ENCODE measurements around the gene EHBP1L1.
A peak's percentile ranks its signal among the peaks of the same experiment; 100 is the strongest.

EHBP1L1 gene

GRCh38 chr11:65575568-65576231 is at the start of gene EHBP1L1:
EHBP1L1 (plus strand) TSS chr11:65576053; CDS start chr11:65576303, 250 bp downstream.
- no peak for DNase-seq

- no peak for DNase-seq
Observed at GRCh38 chr11:65526744-65527143, 49.1 kb upstream of the EHBP1L1 start.

- DNase-seq: no peak
Observed at GRCh38 chr11:65528819-65529350, 47.0 kb upstream of the EHBP1L1 start.

- no peak for DNase-seq
Observed at GRCh38 chr11:65529475-65530156, 46.2 kb upstream of the EHBP1L1 start.

- no peak for DNase-seq
Observed at GRCh38 chr11:65530157-65530496, 45.7 kb upstream of the EHBP1L1 start.

- DNase-seq: no peak
Observed at GRCh38 chr11:65532388-65533064, 43.3 kb upstream of the EHBP1L1 start.

GRCh38 chr11:65535102-65535501 is 40.8 kb upstream of the EHBP1L1 start:
- DNase-seq: no peak

GRCh38 chr11:65536412-65537295 is 39.2 kb upstream of the EHBP1L1 start:
- DNase-seq: no peak

- DNase-seq: no peak
Observed at GRCh38 chr11:65537296-65537597, 38.6 kb upstream of the EHBP1L1 start.

GRCh38 chr11:65537620-65538231 is 38.1 kb upstream of the EHBP1L1 start:
- DNase-seq: no peak

- DNase-seq: no peak
Observed at GRCh38 chr11:65538232-65538914, 37.5 kb upstream of the EHBP1L1 start.

GRCh38 chr11:65538915-65539743 is 36.7 kb upstream of the EHBP1L1 start:
- DNase-seq: no peak

- DNase-seq: no peak
Observed at GRCh38 chr11:65539744-65540289, 36.0 kb upstream of the EHBP1L1 start.

GRCh38 chr11:65540290-65541092 is 35.4 kb upstream of the EHBP1L1 start:
- DNase-seq: peak in 1 of 2 experiments; percentile 60

- DNase-seq: no peak
Observed at GRCh38 chr11:65541093-65541982, 34.5 kb upstream of the EHBP1L1 start.

- no peak for DNase-seq
Observed at GRCh38 chr11:65542738-65543390, 33.0 kb upstream of the EHBP1L1 start.

- DNase-seq: no peak
Observed at GRCh38 chr11:65545853-65546216, 30.0 kb upstream of the EHBP1L1 start.

All from NCI-H446 (cell line).